ENCODE results near the gene HPN. TPM values are rescaled to one million over a fixed set of nuclear protein-coding genes. Genes with fewer than 3 reads are reported as not detected.

Gene HPN
- total and polyA plus RNA-seq, 7 donors: 1.6 to 17.7 (median 5.2) TPM

DNA sequence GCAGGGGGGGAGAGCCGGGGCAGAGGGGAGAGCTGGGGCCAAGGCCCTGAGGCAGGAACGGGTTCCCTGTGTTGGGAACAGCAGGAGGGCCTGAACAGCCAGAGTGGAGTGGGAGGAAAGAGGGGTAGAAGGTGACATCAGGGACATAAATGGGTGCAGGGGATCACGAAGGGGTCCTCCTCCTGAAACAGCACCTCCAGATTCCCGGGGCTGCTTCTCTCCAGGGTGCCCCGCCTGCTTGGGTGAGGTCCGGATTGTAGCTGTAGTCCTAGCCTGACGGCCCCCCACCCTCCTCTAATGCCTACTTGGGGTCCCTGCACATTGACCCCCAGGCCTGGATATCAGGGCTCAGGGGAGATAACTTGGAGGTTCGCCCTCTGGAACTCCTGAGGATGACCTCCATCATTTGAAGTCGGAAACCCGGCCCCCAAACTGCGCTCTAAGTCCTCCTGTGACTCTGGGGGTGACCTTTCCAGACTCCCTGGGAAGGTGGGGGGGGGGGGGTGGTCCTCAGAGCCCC lies 11.7 kb upstream of the HPN start:
- H3K27ac ChIP-seq: peak overlapping the region; percentile 81

DNA sequence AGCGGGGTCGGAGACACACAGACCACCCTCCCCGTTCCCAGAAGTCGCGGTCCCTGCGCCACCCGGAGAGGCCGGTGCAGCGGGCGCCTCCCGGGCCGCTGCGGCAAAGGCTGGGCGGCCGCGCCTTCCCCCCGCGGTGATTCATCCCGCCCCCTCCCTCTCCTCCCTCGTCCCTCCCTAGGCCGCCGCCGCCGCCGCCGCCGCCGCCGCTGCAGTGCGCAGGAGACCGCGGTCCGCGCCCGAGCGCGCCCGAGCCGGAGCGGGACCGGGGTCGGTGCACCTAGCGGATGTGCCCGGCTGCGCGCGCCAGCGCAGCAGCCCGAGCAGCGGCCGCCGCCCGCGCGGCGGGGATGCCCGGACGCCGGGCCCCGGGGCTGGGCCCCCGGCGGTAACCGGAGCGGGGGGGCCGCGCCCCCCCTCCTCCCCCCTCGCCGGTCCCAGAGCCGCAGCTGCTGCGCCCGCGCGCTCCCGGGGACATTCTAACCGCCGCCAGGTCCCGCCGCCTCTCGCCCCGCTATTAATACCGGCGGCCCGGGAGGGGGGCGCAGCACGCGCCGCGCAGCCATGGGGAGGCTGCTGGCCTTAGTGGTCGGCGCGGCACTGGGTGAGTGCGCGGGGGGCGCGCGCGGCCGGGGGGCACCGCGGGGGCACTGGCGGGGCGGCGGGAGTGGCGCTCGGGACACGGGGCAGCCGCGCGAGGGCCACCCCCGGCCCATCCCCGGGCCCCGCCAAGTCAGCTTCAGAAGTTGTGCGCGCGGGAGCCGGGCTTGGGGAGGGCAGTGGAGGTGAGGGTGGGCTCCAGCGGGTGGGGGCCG lies 11.1 kb upstream of the HPN start, which contains the start of gene SCN1B:
Gene SCN1B (plus strand): TSS at position 214 of the 815 bp plus-strand sequence. CDS start 351 bp downstream, at position 565.
- H3K9me3 ChIP-seq: no peaks in the 10 kb centered on the region
- H3K27me3 ChIP-seq (ENCODE audit: insufficient read depth in 3 of 3, low read length in 2 of 3): no peaks in the 10 kb centered on the region
- H3K4me3 ChIP-seq: peak within 1 kb of the TSS; percentile 73
- ATAC-seq: peak; percentile 62 to 72 (median 68)
- peaks cover 2 to 49% of the 10 kb centered on the region in 2 donors for H3K36me3 ChIP-seq (ENCODE audit: insufficient read depth in 1 of 2, low read depth in 1 of 2)
- peak within 1 kb of the TSS; percentile 81 for H3K27ac ChIP-seq
- WGBS, 3 donors: 0 to 1% (median 1%) methylated on average over 54 to 113 of the region's 118 CpGs
- intact Hi-C loops (cut with DNase I): no loop called here
- TF ChIP-seq, protein P1, sequence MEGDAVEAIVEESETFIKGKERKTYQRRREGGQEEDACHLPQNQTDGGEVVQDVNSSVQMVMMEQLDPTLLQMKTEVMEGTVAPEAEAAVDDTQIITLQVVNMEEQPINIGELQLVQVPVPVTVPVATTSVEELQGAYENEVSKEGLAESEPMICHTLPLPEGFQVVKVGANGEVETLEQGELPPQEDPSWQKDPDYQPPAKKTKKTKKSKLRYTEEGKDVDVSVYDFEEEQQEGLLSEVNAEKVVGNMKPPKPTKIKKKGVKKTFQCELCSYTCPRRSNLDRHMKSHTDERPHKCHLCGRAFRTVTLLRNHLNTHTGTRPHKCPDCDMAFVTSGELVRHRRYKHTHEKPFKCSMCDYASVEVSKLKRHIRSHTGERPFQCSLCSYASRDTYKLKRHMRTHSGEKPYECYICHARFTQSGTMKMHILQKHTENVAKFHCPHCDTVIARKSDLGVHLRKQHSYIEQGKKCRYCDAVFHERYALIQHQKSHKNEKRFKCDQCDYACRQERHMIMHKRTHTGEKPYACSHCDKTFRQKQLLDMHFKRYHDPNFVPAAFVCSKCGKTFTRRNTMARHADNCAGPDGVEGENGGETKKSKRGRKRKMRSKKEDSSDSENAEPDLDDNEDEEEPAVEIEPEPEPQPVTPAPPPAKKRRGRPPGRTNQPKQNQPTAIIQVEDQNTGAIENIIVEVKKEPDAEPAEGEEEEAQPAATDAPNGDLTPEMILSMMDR (IDR thresholded peaks at IDR 0.05): peak; percentile 1
- peak; percentile 83 to 92 for DNase-seq
- peaks cover 55% of the 10 kb centered on the region for H3K4me1 ChIP-seq

More for the DNA sequence above, 11.7 kb upstream of the HPN start:
- Histone ChIP-seq H3K27me3 (ENCODE audit: insufficient read depth in 3 of 3, low read length in 2 of 3) (no peaks in the 10 kb centered on the region), H3K4me1 (peaks cover 51% of the 10 kb centered on the region), H3K4me3 (peak overlapping the region; percentile 73), H3K9me3 (no peaks in the 10 kb centered on the region), H3K36me3 (ENCODE audit: insufficient read depth in 1 of 2, low read depth in 1 of 2) (peaks cover 2 to 52% of the 10 kb centered on the region in 2 donors)
- no peak for DNase-seq
- WGBS, 3 donors: 13 to 23% (median 17%) methylated on average over 11 of the region's 11 CpGs
- intact Hi-C loops (cut with DNase I): no loop called here
- ATAC-seq: peak in 2 of 4 donors; percentile 17 to 18
- TF ChIP-seq, protein P1 (IDR thresholded peaks at IDR 0.05): no peak

DNA sequence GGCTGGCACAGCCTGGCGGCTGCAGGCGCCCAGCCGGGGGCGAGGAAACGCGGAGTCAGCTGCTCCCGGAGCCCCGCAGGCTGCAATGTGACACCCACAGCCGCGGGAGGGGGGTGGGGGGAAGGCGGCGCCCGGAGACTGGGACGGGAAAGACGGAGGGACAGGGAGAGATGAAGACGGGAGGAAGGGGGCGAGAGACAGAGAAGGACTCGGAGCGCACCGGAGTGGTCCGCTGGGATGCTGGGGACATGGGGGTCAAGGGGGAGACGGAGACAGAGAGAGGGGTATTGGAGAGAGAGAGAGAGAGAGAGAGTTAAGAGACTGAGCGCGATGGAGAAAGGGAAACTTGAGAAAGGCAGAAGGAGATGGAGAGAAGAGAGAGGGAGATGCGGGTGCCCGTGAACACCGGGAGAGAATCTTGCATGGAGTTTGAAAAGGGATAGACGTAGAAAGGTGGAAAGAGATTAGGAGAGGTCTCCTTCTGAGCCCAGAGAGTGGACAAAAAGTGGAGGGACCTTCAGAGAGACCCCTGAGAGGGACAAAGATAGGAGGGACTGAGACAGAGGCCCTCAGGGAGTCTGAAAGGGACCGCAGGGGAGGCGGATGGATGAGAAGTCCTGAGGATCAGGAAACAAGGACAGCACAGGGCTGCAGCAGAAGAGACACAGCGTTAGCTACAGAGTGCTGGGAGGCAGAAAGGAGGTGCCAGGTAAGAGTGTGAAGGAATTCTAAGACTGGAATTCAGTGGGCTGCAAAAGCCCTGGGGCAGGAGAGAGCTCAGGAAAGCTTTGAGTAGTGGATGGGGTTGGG lies 10.2 kb upstream of the HPN start:
- intact Hi-C loops (cut with DNase I): no loop called here
- no peaks in the 10 kb centered on the region for H3K9me3 ChIP-seq
- peak; percentile 78 to 87 for DNase-seq
- H3K4me1 ChIP-seq: peaks cover 57% of the 10 kb centered on the region
- no peaks in the 10 kb centered on the region for H3K27me3 ChIP-seq (ENCODE audit: insufficient read depth in 3 of 3, low read length in 2 of 3)
- H3K4me3 ChIP-seq: peak overlapping the region; percentile 73
- H3K27ac ChIP-seq: peak overlapping the region; percentile 81
- TF ChIP-seq, protein P1 (IDR thresholded peaks at IDR 0.05): no peak
- peaks cover 0 to 49% of the 10 kb centered on the region in 2 donors for H3K36me3 ChIP-seq (ENCODE audit: insufficient read depth in 1 of 2, low read depth in 1 of 2)
- WGBS, 3 donors: 2 to 4% (median 4%) methylated on average over 28 to 31 of the region's 31 CpGs
- ATAC-seq: peak; percentile 44 to 67 (median 52)

DNA sequence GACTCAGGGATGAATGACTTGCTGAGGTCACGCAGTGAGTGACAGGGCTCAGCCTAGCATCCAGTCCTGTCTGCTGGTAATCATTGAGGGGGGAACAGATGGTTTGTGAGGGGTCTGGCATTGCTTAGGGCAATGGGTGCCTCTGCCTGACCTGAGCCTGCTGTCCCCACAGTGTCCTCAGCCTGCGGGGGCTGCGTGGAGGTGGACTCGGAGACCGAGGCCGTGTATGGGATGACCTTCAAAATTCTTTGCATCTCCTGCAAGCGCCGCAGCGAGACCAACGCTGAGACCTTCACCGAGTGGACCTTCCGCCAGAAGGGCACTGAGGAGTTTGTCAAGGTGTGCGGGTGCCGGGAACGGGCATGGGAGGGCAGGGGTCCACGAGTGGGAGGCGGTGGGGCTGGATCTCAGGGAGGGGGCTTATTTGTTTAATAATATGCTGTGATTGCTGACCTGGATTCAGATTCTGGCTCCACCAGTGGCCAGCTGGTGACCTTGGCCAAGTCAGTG lies 9.1 kb upstream of the HPN start:
- H3K36me3 ChIP-seq (ENCODE audit: insufficient read depth in 1 of 2, low read depth in 1 of 2): peaks cover 0 to 49% of the 10 kb centered on the region in 2 donors

More for the DNA sequence above, 9.1 kb upstream of the HPN start:
- Histone ChIP-seq H3K27ac (peak overlapping the region; percentile 81), H3K4me1 (peaks cover 66% of the 10 kb centered on the region), H3K27me3 (ENCODE audit: insufficient read depth in 3 of 3, low read length in 2 of 3) (no peaks in the 10 kb centered on the region), H3K9me3 (no peaks in the 10 kb centered on the region), H3K4me3 (peak overlapping the region; percentile 73)
- no peak for DNase-seq
- TF ChIP-seq, protein P1 (IDR thresholded peaks at IDR 0.05): no peak
- WGBS, 3 donors: 40 to 77% (median 47%) methylated on average over 17 of the region's 17 CpGs
- no peak for ATAC-seq
- intact Hi-C loops (cut with DNase I): no loop called here
